ENCODE results near the gene CFAP46.

- TF ChIP-seq CTCF (IDR thresholded peaks at IDR 0.05) (no peak), POLR2A (IDR thresholded peaks at IDR 0.05) (no peak)
These were observed 151.9 kb downstream of the CFAP46 start for GRCh38 chr10:132790470-132790869.

All from uterus (tissue), 2 donors.